ENCODE data around the gene NMT2.
"Not testable (repeated sequence)": the region's sequence is repeated elsewhere in the genome, so short reads cannot be mapped to it uniquely, and the experiment has no call there.

The NMT2 gene

GRCh38 chr10:15168291-15168785 lies at the start of gene NMT2:
Gene NMT2 (minus strand): TSS chr10:15168693. CDS start chr10:15168612, 81 bp downstream.
- DNase-seq (ENCODE audit: low read depth): no peak

GRCh38 chr10:15216700-15217099 lies 48.2 kb upstream of the NMT2 start:
- no peak for DNase-seq (ENCODE audit: low read depth)

- no peak for DNase-seq (ENCODE audit: low read depth)
Observed at GRCh38 chr10:15214237-15214636, 45.7 kb upstream of the NMT2 start.

GRCh38 chr10:15213461-15213861 lies 45.0 kb upstream of the NMT2 start:
- DNase-seq (ENCODE audit: low read depth): no peak

GRCh38 chr10:15211464-15211979 lies 43.0 kb upstream of the NMT2 start:
- DNase-seq (ENCODE audit: low read depth): no peak

GRCh38 chr10:15210521-15210920 lies 42.0 kb upstream of the NMT2 start:
- DNase-seq (ENCODE audit: low read depth): no peak

GRCh38 chr10:15209827-15210509 lies 41.5 kb upstream of the NMT2 start:
- DNase-seq (ENCODE audit: low read depth): peak; percentile 71

GRCh38 chr10:15208221-15208620 lies 39.7 kb upstream of the NMT2 start:
- DNase-seq (ENCODE audit: low read depth): no peak

- DNase-seq (ENCODE audit: low read depth): not testable (repeated sequence)
Observed at GRCh38 chr10:15207410-15207809, 38.9 kb upstream of the NMT2 start.

GRCh38 chr10:15202639-15203038 lies 34.1 kb upstream of the NMT2 start:
- no peak for DNase-seq (ENCODE audit: low read depth)

GRCh38 chr10:15202301-15202621 lies 33.8 kb upstream of the NMT2 start:
- not testable (repeated sequence) for DNase-seq (ENCODE audit: low read depth)

GRCh38 chr10:15201589-15202300 lies 33.3 kb upstream of the NMT2 start:
- no peak for DNase-seq (ENCODE audit: low read depth)

GRCh38 chr10:15200626-15201025 lies 32.1 kb upstream of the NMT2 start:
- DNase-seq (ENCODE audit: low read depth): no peak

- DNase-seq (ENCODE audit: low read depth): no peak
Observed at GRCh38 chr10:15197911-15198310, 29.4 kb upstream of the NMT2 start.

- DNase-seq (ENCODE audit: low read depth): no peak
Observed at GRCh38 chr10:15197276-15197675, 28.8 kb upstream of the NMT2 start.

GRCh38 chr10:15196021-15196834 lies 27.7 kb upstream of the NMT2 start:
- DNase-seq (ENCODE audit: low read depth): no peak

- no peak for DNase-seq (ENCODE audit: low read depth)
Observed at GRCh38 chr10:15189133-15189885, 20.8 kb upstream of the NMT2 start.

GRCh38 chr10:15188603-15189002 lies 20.1 kb upstream of the NMT2 start:
- DNase-seq (ENCODE audit: low read depth): no peak

GRCh38 chr10:15183689-15184481 lies 15.4 kb upstream of the NMT2 start:
- no peak for DNase-seq (ENCODE audit: low read depth)

GRCh38 chr10:15182540-15183207 lies 14.2 kb upstream of the NMT2 start:
- DNase-seq (ENCODE audit: low read depth): no peak

Measured in stimulated activated CD8-positive, alpha-beta memory T cell treated with anti-CD3 and anti-CD28 coated beads, Interleukin-4, amount 100 ng/mL, for 24 hours (primary cell).